HCT116 (cell line): ENCODE results near the gene KRTAP4-3. TPM values are rescaled to one million over a fixed set of nuclear protein-coding genes. Genes with fewer than 3 reads are reported as not detected.
A peak's percentile ranks its signal among the peaks of the same experiment; 100 is the strongest.
"Not testable (repeated sequence)": the region's sequence is repeated elsewhere in the genome, so short reads cannot be mapped to it uniquely, and the experiment has no call there.

Experiments
- ATAC-seq: fragments of 200-7000 bp; cut with Tn5 transposase; 2 replicates; pipeline ENCODE4 v1.9.1; 2020; ENCODE audit warnings: mild to moderate bottlenecking, moderate library complexity
- BruUV-seq: library from RNA; stranded (reverse); fragments of 400-500 nt; replicated peaks from 2 replicates; lab custom pipeline; 2021; lab: Mats Ljungman, UMichigan
- CTCF ChIA-PET: fragments of 300-600 bp; sonication (Branson Sonifier 250); formaldehyde crosslinking; loops from one replicate; lab custom pipeline; 2021; ENCODE audit warnings: antibody characterized with exemption; lab: Charles Lee
- POLR2A ChIA-PET: fragments of 300-600, 350-600 bp; sonication (Branson Sonifier 250); formaldehyde crosslinking; loops from one replicate; lab custom pipeline; 2021; ENCODE audit warnings: antibody characterized with exemption; lab: Charles Lee
- RAD21 ChIA-PET, 2 experiments: fragments of 300-600 bp; sonication (Branson Sonifier 250); formaldehyde crosslinking; loops; one replicate each; lab custom pipeline; 2023; ENCODE audit warnings: low total read pairs in 2 of 2; ENCODE audit not compliant: uncharacterized antibody in 2 of 2, unreplicated experiment in 2 of 2, low non-redundant PET in 1 of 2; lab: Charles Lee
- DNase-seq: peaks from one replicate; pipeline ENCODE4 v3.0.0-alpha.2; 2010; ENCODE audit warnings: low read depth, low spot score
- H2AFZ ChIP-seq: fragments of 200-600 bp; shearing (Covaris generic), sonication (generic); 2 replicates; pipeline ENCODE4 v1.6.1; 2017; ENCODE audit warnings: low read depth, mixed run types, mixed read lengths, antibody characterized with exemption, low read length; ENCODE audit not compliant: poor library complexity, severe bottlenecking
- H3K27ac ChIP-seq: 2 replicates; pipeline ENCODE4 v1.5.1; 2012; ENCODE audit warnings: low read depth, low read length
- H3K27me3 ChIP-seq: fragments of 200-600 bp; sonication (generic); 2 replicates; pipeline ENCODE4 v1.6.1; 2016; ENCODE audit warnings: mixed run types, low read length, mixed read lengths; ENCODE audit not compliant: insufficient read depth
- H3K36me3 ChIP-seq, 2 experiments: fragments of 200-500 bp in 1 of 2; fragments of 200-600 bp in 1 of 2; sonication (Bioruptor generic) in 1 of 2; sonication (generic) in 1 of 2; 2 replicates each; pipeline versions ENCODE4 v1.5.1 to v1.6.1; 2014 to 2016; ENCODE audit warnings: low read length in 2 of 2, inconsistent platforms in 1 of 2, mixed read lengths in 1 of 2, mixed run types in 1 of 2; ENCODE audit not compliant: insufficient read depth in 2 of 2, control insufficient read depth in 1 of 2
- H3K4me1 ChIP-seq, 2 experiments: fragments of 200-600 bp in 1 of 2; sonication (generic) in 1 of 2; 2 replicates each; pipeline versions ENCODE4 v1.5.1 to v1.6.1; 2012 to 2017; ENCODE audit warnings: low read length in 2 of 2, inconsistent platforms in 1 of 2, mild to moderate bottlenecking in 1 of 2, mixed read lengths in 1 of 2, mixed run types in 1 of 2, moderate library complexity in 1 of 2; ENCODE audit not compliant: insufficient read depth in 2 of 2, control insufficient read depth in 1 of 2
- H3K4me2 ChIP-seq: fragments of 200-600 bp; sonication (generic); 2 replicates; pipeline ENCODE4 v1.6.1; 2017; ENCODE audit warnings: mixed run types, low read length, mixed read lengths
- H3K4me3 ChIP-seq, 2 experiments: fragments of 200-600 bp in 1 of 2; sonication (generic) in 1 of 2; replicated peaks in 1 of 2; 2 replicates each; pipeline ENCODE4 v1.5.1; 2011 to 2016; ENCODE audit warnings: low read length in 2 of 2, control low read depth in 1 of 2, low read depth in 1 of 2, mild to moderate bottlenecking in 1 of 2, mixed read lengths in 1 of 2, mixed run types in 1 of 2
- H3K79me2 ChIP-seq: fragments of 200-600 bp; sonication (generic); 2 replicates; pipeline ENCODE4 v1.6.1; 2017; ENCODE audit warnings: mild to moderate bottlenecking, mixed run types, low read length, moderate library complexity, mixed read lengths; ENCODE audit not compliant: insufficient read depth
- H3K9ac ChIP-seq: fragments of 200-600 bp; sonication (generic); 2 replicates; pipeline ENCODE4 v1.6.1; 2016; ENCODE audit warnings: low read length, mixed read lengths
- H3K9me2 ChIP-seq: fragments of 200-600 bp; sonication (generic), shearing (Covaris generic); 2 replicates; pipeline ENCODE4 v1.6.1; 2017; ENCODE audit warnings: mixed run types, mild to moderate bottlenecking, moderate library complexity; ENCODE audit not compliant: insufficient read depth
- H3K9me3 ChIP-seq, 2 experiments: fragments of 200-500 bp in 1 of 2; fragments of 200-600 bp in 1 of 2; sonication (Bioruptor generic) in 1 of 2; sonication (generic) in 1 of 2; 2 replicates each; pipeline ENCODE4 v1.6.1; 2014 to 2017; ENCODE audit warnings: low read length in 2 of 2, mixed read lengths in 2 of 2, inconsistent platforms in 1 of 2, low read depth in 1 of 2, mild to moderate bottlenecking in 1 of 2, mixed run types in 1 of 2, moderate library complexity in 1 of 2; ENCODE audit not compliant: control insufficient read depth in 1 of 2, insufficient read depth in 1 of 2
- H4K20me1 ChIP-seq: fragments of 200-600 bp; sonication (generic), shearing (Covaris generic); 2 replicates; pipeline ENCODE4 v1.6.1; 2017; ENCODE audit warnings: mixed run types, mild to moderate bottlenecking, moderate library complexity; ENCODE audit not compliant: insufficient read depth
- JUND ChIP-seq: IDR thresholded peaks from 2 replicates; pipeline ENCODE4 v1.6.1; 2012
- intact Hi-C: fragments of 100-400 bp; cut with micrococcal nuclease; formaldehyde crosslinking; loops from 2 replicates; pipeline ENCODE4 v1.10.0; 2022
- total RNA-seq: library from RNA; stranded (reverse); gene quantifications from one replicate; pipeline ENCODE4 v1.2.1, GENCODE V29; 2021; ENCODE audit not compliant: unreplicated experiment
- TF ChIP-seq, protein P1 (sequence below): IDR thresholded peaks from 2 replicates; pipeline ENCODE4 v1.6.1; 2012; ENCODE audit warnings: low read depth

Gene KRTAP4-3
- total RNA-seq, 1 experiment from 2014 or later = not detected

DNA sequence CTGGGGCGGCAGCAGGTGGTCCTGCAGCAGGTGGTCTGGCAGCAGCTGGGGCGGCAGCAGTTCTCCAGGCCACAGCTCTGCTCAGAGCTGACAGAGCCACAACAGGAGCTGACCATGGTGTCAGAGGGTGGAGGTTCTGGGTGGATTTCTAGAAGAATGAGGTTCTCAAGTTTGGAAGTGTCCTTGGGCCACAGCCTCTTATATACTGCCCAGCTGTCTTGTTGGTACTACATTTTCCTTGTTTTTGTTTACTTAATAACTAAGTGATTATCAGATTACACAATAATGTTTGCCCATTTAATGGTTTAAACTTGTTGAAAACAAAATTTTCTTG lies 18.4 kb downstream of the KRTAP4-3 start, which contains the start of gene KRTAP4-5:
Gene KRTAP4-5, minus strand, starts transcription at position 174 of the 334 bp plus-strand sequence. Its CDS starts 58 bp downstream, at position 116.
- CTCF ChIA-PET = no interaction called here

DNA sequence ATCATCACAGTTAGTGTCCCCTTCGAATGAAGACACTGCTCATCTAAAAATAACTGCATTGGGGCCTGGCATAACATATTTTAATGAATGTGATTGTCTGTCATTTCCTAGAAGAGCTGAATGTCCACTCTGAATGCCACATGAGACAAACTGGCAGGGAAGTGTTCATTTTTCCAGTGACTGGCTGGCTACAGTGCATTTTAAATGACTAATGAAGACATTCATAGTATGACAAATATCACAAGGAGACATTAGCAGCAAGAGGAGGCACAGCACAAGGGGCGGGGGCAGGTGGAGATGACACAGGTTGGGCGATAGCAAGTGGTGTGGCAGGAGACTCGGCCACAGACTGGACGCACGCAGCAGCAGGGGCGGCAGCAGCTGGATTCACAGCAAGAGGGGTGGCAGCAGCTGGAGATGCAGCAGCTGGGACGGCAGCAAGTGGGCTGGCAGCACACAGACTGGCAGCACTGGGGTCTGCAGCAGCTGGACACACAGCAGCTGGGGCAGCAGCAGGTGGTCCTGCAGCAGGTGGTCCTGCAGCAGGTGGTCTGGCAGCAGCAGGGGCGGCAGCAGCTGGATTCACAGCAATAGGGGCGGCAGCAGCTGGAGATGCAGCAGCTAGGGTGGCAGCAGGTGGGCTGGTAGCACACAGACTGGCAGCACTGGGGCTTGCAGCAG lies 18.9 kb downstream of the KRTAP4-3 start:
- H3K9me2 ChIP-seq, H3K9ac ChIP-seq, H2AFZ ChIP-seq, DNase-seq, H3K4me2 ChIP-seq, CTCF ChIA-PET, POLR2A ChIA-PET, BruUV-seq, H3K79me2 ChIP-seq, H3K27me3 ChIP-seq, H4K20me1 ChIP-seq, H3K4me1 ChIP-seq, H3K27ac ChIP-seq, ATAC-seq, intact Hi-C loops, H3K36me3 ChIP-seq, RAD21 ChIA-PET, H3K4me3 ChIP-seq: not testable (repeated sequence)
- H3K9me3 ChIP-seq = peaks cover 0 to 11% of the 10 kb centered on the region in 2 experiments; a peak in 1 of 4 replicates

More for the DNA sequence above, 18.4 kb downstream of the KRTAP4-3 start, which contains the start of gene KRTAP4-5:
- Histone ChIP-seq H3K27ac (no peak within 1 kb of the TSS), H3K27me3 (no peaks in the 10 kb centered on the region), H3K36me3 (no peaks in the 10 kb centered on the region), H3K4me2 (no peak within 1 kb of the TSS), H3K4me1 (no peaks in the 10 kb centered on the region), H3K9me2 (no peaks in the 10 kb centered on the region), H4K20me1 (no peaks in the 10 kb centered on the region), H3K79me2 (no peaks in the 10 kb centered on the region), H3K9me3 (peaks cover 0 to 10% of the 10 kb centered on the region in 2 experiments; a peak in 1 of 4 replicates), H2AFZ (no peak within 1 kb of the TSS), H3K9ac (no peak within 1 kb of the TSS), H3K4me3 (no peak within 1 kb of the TSS)
- ATAC-seq = no peak
- BruUV-seq = no TSS peak
- intact Hi-C loops = no loop called here
- DNase-seq = no peak
- ChIA-PET RAD21 (no interaction called here), POLR2A (no interaction called here)
- TF ChIP-seq, protein P1, sequence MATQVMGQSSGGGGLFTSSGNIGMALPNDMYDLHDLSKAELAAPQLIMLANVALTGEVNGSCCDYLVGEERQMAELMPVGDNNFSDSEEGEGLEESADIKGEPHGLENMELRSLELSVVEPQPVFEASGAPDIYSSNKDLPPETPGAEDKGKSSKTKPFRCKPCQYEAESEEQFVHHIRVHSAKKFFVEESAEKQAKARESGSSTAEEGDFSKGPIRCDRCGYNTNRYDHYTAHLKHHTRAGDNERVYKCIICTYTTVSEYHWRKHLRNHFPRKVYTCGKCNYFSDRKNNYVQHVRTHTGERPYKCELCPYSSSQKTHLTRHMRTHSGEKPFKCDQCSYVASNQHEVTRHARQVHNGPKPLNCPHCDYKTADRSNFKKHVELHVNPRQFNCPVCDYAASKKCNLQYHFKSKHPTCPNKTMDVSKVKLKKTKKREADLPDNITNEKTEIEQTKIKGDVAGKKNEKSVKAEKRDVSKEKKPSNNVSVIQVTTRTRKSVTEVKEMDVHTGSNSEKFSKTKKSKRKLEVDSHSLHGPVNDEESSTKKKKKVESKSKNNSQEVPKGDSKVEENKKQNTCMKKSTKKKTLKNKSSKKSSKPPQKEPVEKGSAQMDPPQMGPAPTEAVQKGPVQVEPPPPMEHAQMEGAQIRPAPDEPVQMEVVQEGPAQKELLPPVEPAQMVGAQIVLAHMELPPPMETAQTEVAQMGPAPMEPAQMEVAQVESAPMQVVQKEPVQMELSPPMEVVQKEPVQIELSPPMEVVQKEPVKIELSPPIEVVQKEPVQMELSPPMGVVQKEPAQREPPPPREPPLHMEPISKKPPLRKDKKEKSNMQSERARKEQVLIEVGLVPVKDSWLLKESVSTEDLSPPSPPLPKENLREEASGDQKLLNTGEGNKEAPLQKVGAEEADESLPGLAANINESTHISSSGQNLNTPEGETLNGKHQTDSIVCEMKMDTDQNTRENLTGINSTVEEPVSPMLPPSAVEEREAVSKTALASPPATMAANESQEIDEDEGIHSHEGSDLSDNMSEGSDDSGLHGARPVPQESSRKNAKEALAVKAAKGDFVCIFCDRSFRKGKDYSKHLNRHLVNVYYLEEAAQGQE = peak; percentile 9; the same call in 1 of the 2 replicates
- no peak for TF ChIP-seq JUND
